Duodenal mucosa (tissue), 2 donors: ENCODE data around the gene MEA1.

Source experiments
- H3K27ac ChIP-seq: one replicate; pipeline ENCODE4 v1.7.0; 2013; ENCODE audit warnings: low read depth, low read length
- H3K27me3 ChIP-seq, 2 donors: one replicate each; pipeline ENCODE4 v1.7.0; 2013; ENCODE audit warnings: low read length in 2 of 2, control low read depth in 1 of 2; ENCODE audit not compliant: insufficient read depth in 2 of 2, control insufficient read depth in 1 of 2
- H3K36me3 ChIP-seq, 2 donors: one replicate each; pipeline ENCODE4 v1.7.0; 2013; ENCODE audit warnings: low read length in 2 of 2, control low read depth in 1 of 2; ENCODE audit not compliant: insufficient read depth in 2 of 2, control insufficient read depth in 1 of 2
- H3K4me1 ChIP-seq, 2 donors: one replicate each; pipeline ENCODE4 v1.7.0; 2013; ENCODE audit warnings: low read length in 2 of 2, control low read depth in 1 of 2; ENCODE audit not compliant: insufficient read depth in 2 of 2, control insufficient read depth in 1 of 2
- H3K4me3 ChIP-seq, 2 donors: one replicate each; pipeline ENCODE4 v1.7.0; 2013; ENCODE audit warnings: low read length in 2 of 2, low read depth in 1 of 2
- H3K9ac ChIP-seq, 2 donors: one replicate each; pipeline ENCODE4 v1.7.0; 2013; ENCODE audit warnings: low read length in 2 of 2, low read depth in 1 of 2
- H3K9me3 ChIP-seq, 2 donors: one replicate each; pipeline ENCODE4 v1.7.0; 2013; ENCODE audit warnings: low read length in 2 of 2, control low read depth in 1 of 2; ENCODE audit not compliant: control insufficient read depth in 1 of 2

MEA1 gene

DNA sequence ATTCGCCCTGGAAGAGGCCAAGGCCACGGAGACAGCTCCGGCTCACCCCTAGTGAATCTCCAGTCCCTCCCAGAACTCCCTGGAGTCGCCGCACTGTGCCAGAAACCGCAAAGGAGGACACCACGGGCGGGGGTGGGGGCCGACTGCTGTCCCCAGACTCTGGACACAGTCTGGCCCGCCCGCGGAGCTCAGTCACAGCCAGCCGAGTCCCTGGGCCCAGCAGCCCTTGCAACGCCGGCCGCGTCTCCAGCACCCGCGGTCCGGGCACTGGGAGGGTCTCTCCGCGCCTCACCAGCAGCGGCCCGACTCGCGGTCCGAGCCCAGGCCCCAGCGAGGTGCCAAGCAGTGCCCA lies 35.3 kb downstream of the MEA1 start:
- Histone ChIP-seq H3K9ac (peak overlapping the region; percentile 45 to 70), H3K9me3 (no peaks in the 10 kb centered on the region), H3K36me3 (peaks cover 0 to 7% of the 10 kb centered on the region in 2 donors), H3K4me1 (peaks cover 18 to 19% of the 10 kb centered on the region in 2 donors), H3K27me3 (no peaks in the 10 kb centered on the region), H3K4me3 (peak overlapping the region; percentile 68 to 72), H3K27ac (peak overlapping the region; percentile 74)

DNA sequence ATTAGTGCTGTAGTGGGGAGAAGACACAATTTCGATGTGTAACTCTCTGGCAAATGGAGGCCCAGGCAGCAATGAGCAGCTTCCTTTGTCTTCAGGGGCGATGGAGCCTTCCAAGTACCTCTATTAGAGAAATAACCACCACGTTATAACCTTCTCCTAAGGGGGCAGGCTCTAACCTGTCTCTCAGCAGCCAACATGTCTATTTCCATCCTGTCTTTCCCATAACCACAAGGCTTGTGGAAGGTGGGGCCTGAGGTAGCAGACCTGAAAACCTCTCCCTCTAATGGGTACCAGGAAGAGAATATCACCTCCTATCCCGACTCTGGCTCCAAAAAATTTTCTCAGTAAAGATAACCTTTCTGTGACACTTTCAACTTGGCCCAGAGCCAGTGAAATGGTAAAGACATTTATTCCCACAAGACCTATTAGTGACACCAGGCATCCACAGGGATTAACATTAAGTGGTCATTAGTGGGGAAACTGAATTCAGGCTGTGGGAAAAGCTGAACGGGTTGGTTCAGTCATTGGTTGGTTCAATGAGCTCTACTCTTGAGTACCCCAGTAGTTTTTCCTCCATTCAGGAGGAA lies 38.7 kb downstream of the MEA1 start:
- peaks cover 17 to 18% of the 10 kb centered on the region in 2 donors for H3K4me1 ChIP-seq
- no peak overlapping the region for H3K4me3 ChIP-seq
- H3K27me3 ChIP-seq: no peaks in the 10 kb centered on the region
- H3K36me3 ChIP-seq: peaks cover 0 to 9% of the 10 kb centered on the region in 2 donors
- no peak overlapping the region for H3K27ac ChIP-seq
- no peaks in the 10 kb centered on the region for H3K9me3 ChIP-seq
- no peak overlapping the region for H3K9ac ChIP-seq

DNA sequence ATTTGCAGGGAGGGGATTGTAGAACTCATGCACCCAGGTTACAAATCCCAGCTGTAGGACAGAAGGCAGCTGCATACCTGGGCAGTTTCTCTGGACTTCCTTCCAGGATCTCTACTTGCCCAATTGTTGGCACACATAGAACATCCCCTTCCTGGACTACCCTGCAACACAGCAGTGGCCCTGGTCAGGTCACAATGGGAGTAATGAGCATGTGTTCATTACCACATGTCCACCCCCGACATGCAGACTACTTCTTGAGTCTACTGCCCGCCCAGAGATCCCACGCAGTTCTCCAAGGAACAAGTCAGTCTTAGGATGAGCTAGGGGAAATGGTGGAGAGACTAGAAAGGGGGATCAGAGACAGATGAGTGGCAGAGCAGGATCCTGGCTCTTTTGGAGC lies 39.8 kb downstream of the MEA1 start:
- no peak overlapping the region for H3K9ac ChIP-seq
- no peaks in the 10 kb centered on the region for H3K27me3 ChIP-seq
- H3K27ac ChIP-seq: no peak overlapping the region
- peaks cover 0 to 20% of the 10 kb centered on the region in 2 donors for H3K36me3 ChIP-seq
- no peaks in the 10 kb centered on the region for H3K9me3 ChIP-seq
- peaks cover 10 to 11% of the 10 kb centered on the region in 2 donors for H3K4me1 ChIP-seq
- H3K4me3 ChIP-seq: no peak overlapping the region

DNA sequence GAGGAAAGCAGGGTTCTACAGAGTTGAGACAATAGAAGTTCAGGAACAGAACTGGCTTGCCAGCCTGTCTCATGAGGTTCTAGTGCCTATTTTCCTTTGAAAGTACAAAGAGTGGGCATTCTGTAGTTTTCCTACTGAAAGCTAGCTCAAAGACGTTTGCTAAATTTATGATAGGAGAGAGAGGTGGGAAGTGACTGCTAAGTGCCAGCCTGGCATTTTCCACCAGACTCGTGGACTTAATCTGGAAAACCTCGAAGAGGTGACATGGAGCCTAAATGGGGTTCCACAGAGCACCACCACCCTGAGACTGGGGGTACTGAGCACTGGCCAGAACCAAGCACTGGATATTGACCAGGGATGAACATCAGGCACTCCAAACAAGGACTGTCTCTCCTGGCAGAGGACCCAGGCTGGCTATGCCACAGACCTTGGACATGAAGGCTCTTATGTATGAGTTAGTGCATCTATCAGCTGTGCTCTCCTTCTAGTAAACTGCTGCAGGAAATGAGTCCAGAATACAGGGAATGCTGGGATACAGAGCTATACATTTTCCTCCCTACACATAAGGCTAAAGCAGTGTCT lies 41.9 kb downstream of the MEA1 start:
- no peak overlapping the region for H3K27ac ChIP-seq
- H3K4me3 ChIP-seq: no peak overlapping the region
- peaks cover 4 to 36% of the 10 kb centered on the region in 2 donors for H3K36me3 ChIP-seq
- H3K27me3 ChIP-seq: no peaks in the 10 kb centered on the region
- peaks cover 0 to 2% of the 10 kb centered on the region in 2 donors for H3K4me1 ChIP-seq
- no peak overlapping the region for H3K9ac ChIP-seq
- H3K9me3 ChIP-seq: no peaks in the 10 kb centered on the region

DNA sequence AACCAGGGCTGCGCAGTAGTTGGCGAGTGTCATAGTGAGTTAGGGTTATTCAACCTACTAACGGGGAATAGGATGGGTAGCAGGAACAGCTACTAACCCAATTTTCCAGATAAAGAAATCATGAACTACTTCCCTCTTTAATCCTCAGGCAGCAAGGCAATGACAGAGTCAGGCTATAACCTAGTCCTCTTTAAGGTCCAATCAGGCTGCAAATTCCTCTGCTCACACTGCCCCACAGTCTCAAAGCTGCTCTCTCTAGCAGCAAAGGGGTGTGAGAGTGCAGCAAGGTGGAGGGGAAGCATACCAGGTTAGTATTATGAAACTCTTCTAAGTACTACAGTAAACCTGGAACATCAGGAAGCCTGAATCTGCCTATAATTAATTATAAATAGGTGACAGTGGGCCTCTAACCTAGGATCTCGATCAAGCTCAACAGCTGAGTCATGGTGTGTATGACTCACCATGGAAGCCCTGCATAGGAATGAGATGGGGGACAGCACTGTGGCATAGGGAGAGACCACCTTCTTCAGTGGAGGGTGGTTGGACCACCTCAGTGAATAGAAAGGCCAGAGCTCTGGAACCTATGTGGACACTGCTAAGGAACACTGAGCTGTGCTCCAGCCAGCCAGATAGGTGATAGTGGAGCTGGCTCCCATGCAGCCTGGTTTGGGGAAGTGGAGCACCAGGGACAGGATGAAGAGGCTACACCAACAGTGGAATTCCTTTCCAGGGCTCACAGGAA lies 42.7 kb downstream of the MEA1 start:
- no peak overlapping the region for H3K27ac ChIP-seq
- no peak overlapping the region for H3K9ac ChIP-seq
- H3K36me3 ChIP-seq: peaks cover 8 to 44% of the 10 kb centered on the region in 2 donors
- H3K9me3 ChIP-seq: no peaks in the 10 kb centered on the region
- no peak overlapping the region for H3K4me3 ChIP-seq
- H3K27me3 ChIP-seq: no peaks in the 10 kb centered on the region
- H3K4me1 ChIP-seq: no peaks in the 10 kb centered on the region

DNA sequence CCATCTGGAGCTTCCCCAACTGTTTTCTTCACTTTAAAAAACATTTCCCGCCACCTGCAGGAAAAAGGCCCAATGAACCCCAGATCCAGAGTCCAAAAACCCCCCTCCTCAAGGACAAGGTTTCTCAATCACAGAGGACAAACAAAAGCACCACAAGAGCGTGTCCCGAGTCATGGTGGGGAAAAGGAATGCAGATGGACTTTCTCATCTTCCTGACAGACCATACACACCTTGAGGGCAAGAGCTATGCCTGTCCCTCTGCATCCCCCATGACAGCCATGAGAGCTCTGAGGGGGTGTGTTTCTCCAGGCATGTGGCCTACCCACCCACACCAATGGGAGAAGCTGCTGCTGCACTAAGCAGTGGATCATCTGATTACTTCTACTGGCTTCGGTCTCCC lies 43.8 kb downstream of the MEA1 start:
- H3K9ac ChIP-seq: no peak overlapping the region
- no peaks in the 10 kb centered on the region for H3K4me1 ChIP-seq
- no peak overlapping the region for H3K27ac ChIP-seq
- H3K4me3 ChIP-seq: no peak overlapping the region
- H3K27me3 ChIP-seq: no peaks in the 10 kb centered on the region
- H3K9me3 ChIP-seq: no peaks in the 10 kb centered on the region
- peaks cover 9 to 50% of the 10 kb centered on the region in 2 donors for H3K36me3 ChIP-seq

DNA sequence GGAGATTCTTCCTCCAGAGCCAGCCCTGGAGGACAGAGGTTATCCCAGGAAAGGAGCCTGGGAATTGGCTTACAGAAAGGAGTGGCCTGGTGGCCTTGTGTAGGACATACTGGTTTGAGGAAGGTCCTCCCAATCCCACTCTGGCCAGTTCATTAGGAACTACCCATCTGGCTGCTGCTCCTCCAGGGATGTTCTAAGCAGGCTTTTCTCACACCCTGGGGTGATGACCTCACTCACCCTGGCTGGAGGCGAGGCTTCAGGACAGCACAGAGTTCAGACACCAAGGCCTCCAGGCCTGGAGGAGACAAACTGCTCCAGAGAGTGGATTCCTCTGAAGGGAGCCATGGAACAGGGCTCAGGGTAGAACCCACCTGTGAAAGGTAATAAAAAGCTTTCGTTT lies 44.3 kb downstream of the MEA1 start:
- Histone ChIP-seq H3K9me3 (no peaks in the 10 kb centered on the region), H3K27me3 (no peaks in the 10 kb centered on the region), H3K4me1 (no peaks in the 10 kb centered on the region), H3K27ac (no peak overlapping the region), H3K4me3 (no peak overlapping the region), H3K36me3 (peaks cover 14 to 55% of the 10 kb centered on the region in 2 donors), H3K9ac (no peak overlapping the region)

DNA sequence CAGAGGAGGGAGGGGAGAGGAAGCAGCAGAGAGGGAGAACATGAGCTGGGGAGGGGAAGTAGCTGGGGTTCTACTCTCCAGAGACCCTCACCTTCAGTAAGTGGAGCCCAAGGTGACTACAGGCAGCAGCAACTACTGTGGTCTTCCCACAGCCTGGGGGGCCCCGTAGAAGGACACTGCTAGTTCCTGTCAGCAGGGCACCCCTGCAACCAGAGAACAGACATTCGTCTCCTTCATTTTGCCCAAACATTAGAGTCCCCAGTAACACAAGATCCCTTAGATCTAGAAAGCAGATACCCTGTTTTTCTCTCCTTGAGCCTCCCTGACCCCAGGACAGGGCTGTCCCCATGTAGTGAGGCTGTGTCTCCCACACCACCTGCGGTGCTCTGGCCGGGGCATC lies 45.0 kb downstream of the MEA1 start:
- H3K4me3 ChIP-seq: no peak overlapping the region
- H3K9me3 ChIP-seq: no peaks in the 10 kb centered on the region
- no peak overlapping the region for H3K9ac ChIP-seq
- H3K36me3 ChIP-seq: peaks cover 18 to 57% of the 10 kb centered on the region in 2 donors
- no peaks in the 10 kb centered on the region for H3K27me3 ChIP-seq
- H3K4me1 ChIP-seq: no peaks in the 10 kb centered on the region
- no peak overlapping the region for H3K27ac ChIP-seq

DNA sequence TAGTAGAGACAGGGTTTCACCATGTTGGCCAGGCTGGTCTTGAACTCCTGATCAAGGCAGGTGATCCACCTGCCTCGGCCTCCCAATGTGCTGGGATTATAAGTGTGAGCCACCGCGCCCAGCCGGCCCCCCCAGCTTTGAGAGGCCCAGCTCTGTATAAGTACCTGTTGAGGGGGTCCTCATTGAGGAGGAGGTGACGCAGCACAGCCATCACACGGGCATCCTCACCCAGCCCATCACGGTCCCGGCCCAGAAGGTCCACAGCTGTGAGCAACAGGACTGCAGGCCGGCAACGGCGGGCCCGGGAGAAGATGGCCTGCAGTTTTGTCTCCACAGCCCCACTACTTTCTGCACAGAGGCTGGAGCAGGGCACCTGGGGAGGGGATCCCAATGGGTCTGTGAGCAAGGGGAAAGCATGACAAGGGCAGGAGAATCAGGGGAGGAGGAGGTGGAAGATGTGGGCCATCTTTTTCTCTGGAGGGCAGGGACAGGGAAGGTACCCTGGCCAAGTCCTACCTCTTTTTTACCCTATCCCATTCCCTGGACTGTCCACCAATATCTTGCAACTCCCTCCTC lies 45.5 kb downstream of the MEA1 start:
- Histone ChIP-seq H3K4me3 (no peak overlapping the region), H3K9ac (no peak overlapping the region), H3K27me3 (no peaks in the 10 kb centered on the region), H3K9me3 (no peaks in the 10 kb centered on the region), H3K27ac (no peak overlapping the region), H3K36me3 (peaks cover 18 to 53% of the 10 kb centered on the region in 2 donors), H3K4me1 (no peaks in the 10 kb centered on the region)

DNA sequence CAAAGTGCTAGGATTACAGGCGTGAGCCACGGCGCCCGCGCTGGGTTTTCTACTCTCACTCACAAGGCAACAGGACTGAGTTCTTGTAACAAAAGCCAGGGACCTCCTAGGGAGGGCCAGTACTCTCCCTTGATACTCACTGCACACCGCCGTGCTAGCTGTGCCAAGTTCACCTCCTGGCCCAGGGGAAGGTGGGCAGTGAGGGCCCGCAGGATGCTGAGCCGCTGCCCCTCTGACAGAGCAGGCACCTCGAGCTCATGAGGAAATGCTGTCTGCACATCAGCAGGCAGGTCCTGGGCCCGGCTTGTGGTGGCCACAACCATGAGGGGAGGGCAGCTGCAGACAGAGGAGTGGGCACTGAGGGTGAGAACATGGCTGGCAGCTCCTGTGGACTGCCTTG lies 46.5 kb downstream of the MEA1 start:
- Histone ChIP-seq H3K4me1 (no peaks in the 10 kb centered on the region), H3K9me3 (no peaks in the 10 kb centered on the region), H3K27me3 (no peaks in the 10 kb centered on the region), H3K4me3 (no peak overlapping the region), H3K9ac (no peak overlapping the region), H3K36me3 (peaks cover 22 to 56% of the 10 kb centered on the region in 2 donors), H3K27ac (no peak overlapping the region)
